HG03469 (cell line): ENCODE data around the gene EXTL1.

ENCODE experiments used
- ATAC-seq: cut with Tn5 transposase; IDR thresholded peaks from one replicate; pipeline ENCODE4 v1.9.1; 2021; ENCODE audit warnings: mild to moderate bottlenecking, moderate library complexity, moderate number of reproducible peaks; ENCODE audit not compliant: unreplicated experiment

Gene EXTL1

DNA sequence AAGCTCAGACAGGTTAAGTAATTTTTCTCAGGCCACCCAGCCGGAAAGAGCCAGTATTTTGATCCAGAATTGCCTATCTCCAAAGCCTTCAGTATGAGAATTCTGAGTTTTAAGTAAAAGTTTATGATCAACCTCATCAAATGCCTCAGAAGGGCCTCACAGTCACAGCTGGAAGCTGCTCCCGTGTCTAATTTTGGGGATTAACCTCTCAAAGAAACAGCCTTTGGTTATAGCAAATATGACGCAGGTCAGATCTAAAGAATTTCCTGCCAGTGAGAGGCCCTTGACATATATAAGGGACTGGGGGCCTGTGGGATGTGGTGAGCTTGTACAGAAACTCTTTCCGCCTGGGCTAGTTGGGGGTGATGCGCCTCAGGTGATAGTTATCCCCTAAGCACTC lies 2.3 kb downstream of the EXTL1 start:
- ATAC-seq: no peak

DNA sequence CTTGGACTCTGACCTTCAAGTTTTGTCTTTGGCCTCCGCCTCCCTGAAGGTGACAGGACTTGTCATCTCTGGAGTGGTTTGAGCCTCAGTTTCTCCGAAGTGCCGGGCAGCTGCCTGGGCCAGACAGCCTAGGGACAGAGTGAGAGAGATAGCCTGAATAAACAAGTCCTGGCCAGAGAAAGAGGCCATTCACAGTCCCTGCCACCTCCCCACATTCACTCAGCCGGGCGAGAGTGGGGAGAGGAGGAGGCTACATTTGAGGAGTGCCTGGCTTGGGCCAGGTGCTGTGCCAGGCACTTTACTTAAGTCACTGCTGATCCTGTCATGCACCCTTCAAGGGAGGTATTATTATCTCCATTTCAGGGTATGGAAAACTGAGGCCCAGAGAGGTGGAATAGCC lies 3.5 kb downstream of the EXTL1 start:
- no peak for ATAC-seq

DNA sequence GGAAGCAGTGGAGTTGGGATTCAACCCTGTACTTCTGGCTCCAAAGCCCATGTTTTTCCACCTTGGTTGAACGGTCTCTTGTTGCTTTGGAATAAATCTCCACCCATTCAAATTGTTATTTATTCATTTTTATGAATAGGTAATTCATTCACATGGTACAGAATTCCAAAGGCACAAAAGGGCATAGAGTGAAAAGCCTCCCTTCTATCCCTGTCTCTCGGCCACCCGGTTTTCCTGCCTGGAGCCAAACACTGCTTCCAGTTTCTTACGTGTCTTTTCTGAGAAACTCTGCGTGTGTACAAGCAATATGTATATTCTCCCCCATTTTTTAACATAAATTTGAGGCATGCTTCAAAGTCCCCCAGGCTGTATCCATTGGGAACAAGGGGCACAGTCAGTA lies 3.9 kb downstream of the EXTL1 start:
- no peak for ATAC-seq

DNA sequence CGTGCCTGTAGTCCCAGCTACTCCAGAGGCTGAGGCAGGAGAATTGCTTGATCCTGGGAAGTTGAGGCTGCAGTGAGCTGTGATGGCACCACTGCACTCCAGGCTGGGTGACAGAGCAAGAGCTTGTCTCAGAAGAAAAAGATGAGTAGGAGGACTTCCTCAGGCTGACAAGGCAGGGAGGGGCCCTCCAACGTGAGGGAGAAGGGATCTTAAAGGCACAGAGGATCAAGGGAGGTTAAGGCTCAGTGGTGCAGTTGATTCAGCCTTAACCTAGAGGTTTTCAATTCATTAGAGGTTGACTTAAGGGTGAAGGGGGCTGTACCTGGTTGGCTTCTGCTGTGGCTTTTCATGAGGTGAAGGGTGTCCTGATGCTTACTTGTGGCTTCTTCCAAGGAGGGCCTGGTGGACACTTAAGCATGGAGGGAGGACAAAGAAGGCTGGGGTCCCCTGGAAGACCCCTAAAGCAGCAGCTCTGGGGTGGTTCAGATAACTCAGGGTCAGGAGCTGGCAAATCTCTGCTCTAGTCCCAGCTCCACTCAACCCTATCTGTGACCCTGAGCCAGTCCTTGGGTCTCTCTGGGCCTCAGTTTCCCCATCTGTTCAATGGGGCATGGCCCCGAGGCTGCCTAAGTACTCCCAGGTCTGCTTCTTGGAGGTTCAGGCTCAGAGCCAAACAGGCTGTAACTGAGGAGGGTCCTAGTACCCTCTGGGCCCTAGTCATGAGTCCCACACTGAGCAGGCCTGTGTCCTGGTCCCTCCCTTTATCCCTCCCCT lies 6.3 kb downstream of the EXTL1 start:
- no peak for ATAC-seq

DNA sequence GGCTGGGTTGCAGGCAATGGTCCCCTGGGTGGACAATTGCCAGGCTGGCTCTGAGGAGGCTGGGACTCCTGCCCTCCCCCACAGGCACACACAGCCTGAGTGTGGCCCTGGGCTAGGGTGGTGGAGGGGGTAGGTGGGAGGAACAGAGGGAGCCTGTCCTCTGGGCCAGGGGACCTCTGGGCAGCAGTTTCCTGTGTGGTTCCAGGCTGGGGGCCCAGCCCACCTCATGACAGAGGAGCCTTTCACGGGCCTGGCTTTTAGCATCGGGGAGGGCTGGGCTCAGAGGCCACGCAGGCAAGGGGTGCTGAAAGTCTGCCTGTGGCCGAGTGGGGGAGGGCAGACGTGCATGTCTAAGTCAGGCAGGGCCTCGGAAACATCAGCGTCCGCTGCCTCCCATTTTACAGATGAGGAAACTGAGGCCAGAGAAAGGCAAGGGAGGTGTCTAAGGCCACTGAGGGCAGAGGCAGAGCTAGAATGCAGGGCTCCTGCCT lies 7.0 kb downstream of the EXTL1 start:
- no peak for ATAC-seq

DNA sequence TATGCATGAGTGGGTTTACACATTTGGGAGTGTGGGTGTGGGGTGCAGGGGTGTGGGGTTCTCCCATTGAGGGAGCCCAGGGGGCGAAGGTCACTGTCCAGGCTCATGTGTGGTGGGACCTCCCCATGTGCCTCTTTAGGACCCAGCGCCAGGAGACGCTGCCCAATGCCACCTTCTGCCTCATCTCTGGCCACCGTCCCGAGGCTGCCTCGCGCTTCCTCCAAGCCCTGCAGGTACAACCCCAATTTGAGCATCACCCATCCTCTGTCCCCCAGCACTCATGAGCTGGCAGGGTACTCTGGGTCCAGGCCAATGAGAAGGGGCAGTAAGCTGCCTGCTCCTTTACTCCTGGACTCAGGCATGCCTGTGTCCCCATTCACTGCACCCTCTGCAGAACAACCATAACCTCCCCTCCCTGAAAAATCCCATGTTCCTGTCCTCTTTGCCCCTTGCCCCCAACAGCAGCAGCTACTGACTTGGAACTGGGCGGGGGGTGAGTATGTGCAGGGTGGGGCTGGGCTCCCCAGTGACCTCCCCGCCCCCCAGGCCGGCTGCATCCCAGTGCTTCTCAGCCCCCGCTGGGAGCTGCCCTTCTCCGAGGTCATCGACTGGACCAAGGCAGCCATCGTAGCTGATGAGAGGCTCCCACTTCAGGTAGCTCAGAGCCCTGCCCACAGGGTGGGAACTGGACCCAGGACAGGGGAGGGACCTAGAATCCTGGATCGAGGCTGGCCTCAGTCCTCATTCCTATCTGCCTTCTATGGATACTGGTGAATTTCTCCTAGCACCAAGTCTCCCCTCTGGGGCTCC lies 7.7 kb downstream of the EXTL1 start:
- no peak for ATAC-seq

DNA sequence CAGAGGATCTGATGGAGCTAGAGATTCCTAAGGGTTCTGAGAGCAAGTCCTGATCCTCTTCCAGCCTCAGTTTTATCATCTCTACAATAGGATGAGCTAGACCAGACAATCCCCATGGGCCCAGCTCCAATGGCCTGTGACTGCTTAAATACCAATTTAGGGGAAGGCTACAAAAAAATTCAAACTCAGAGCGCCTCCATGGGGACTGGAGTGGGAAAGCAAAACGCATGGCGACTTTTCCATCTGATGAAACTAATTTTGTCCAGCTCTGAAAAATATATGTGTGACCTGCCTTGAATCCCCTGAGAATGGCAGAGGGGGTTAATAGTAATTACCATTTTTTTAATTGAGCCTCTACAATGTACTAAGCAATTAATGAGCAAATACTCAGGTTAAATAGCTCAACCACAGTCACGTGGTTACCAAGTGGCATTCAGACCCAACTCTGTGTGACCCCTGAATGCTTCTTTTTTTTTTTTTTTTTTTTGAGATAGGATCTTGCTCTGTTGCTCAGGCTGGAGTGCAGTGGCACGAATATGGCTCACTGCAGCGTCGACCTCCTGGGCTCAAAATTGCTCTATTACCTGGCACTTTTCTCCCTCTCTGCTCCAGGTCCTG lies 8.4 kb downstream of the EXTL1 start:
- no peak for ATAC-seq

DNA sequence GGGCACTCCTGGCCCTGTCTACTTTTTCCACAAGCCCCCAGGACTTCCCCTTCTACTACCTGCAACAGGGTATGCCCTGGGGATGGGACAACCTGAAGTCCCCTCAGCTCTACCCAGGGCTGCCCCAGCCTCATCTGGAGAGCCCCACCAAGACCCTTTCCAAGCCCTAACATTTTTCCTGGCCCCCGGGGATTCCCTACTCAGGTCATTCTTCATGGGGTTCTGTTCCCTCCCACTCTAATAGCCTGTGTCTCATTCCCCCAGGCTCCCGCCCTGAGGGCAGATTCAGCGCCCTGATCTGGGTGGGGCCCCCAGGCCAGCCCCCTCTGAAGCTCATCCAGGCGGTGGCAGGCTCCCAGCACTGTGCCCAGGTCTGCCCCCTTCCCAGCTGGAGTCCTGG lies 9.6 kb downstream of the EXTL1 start:
- no peak for ATAC-seq

DNA sequence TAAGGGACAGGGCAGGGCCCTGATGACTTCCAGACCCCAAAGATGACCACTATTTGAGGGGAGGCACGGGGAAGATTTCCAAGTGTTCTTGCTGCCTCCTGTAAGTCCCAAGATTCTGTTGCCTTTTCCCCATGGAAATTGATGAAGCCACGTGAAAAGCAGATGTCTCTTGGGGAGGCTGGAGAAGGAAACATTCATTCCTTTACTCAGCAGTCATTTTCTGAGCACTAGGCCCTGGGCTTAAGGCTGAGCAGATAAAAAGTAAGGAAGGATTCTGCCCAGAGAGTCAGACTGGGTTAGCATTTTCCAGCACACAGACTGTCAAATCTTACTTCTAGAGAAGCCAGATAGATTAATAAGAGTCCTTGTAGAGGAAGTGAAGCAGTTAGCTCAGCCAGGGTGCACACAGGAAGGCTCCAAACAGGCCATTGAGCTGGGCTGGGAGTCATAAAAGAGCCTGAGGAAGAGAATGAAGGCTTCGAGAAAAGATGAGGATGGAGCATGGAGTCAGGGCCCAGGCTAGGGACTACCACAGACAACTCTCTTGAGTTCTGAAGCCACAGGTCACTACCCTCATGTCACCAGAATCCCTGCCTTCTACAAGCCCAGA lies 10.1 kb downstream of the EXTL1 start:
- ATAC-seq: no peak

DNA sequence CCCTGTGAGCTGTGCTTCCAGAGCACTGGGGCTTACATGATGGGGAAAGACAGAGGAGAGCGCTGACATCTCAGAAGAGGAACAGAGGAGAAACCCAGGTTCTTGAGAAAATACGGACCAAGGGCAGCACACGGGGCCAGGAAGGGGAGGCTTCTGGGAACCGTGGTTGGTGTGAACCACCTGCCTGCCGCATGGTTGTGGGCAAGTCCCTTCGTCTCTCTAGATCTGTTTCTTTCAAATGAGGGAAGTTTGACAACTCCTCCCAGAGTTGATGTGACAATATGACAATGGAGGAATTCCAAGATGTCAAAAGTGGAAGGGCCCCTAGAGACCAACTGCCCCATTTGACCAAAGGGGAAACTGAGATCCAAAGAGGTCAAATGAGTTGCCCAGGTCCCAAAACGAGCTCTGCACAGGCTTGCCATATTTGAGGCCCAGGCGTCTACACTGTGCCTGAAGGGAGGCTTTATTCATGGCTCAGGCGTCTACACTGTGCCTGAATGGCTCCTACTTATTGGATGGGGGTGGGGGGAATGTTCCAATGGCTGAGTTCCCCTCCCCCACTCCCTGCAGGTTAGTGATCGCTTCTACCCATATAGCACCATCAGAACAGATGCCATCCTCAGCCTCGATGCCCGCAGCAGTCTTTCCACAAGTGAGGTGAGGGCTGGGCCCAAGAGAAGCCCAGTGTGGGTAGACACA lies 11.2 kb downstream of the EXTL1 start:
- ATAC-seq: no peak

DNA sequence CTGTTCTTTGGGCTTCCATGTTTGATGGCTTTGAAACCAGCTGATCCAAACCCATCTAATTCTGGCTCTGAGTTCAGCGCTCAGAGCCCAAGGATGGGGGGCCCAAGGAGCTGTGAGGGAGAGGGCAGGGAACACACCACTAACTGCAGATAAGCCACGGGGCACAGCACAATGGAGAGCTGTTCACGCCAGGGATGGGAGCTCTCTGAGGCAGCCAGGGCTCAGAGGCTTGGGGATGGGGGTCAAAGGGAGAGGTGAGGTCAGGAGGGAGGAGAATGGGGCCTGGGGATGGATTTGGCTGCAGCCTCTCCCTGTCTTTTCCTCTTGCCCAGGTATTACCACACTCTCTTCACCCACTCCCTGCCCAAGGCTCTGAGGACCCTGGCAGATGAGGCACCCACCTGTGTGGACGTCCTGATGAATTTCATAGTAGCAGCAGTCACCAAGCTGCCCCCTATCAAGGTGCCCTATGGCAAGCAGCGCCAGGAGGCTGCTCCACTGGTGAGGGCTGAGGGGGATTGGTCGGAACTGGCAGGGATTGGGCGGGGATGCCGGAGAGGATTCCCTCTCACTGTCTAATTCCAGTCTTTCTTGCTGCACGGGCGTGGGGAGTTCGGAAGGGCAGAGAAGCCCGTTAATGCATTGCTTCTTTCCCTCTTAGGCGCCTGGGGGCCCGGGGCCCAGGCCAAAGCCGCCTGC lies 13.1 kb downstream of the EXTL1 start:
- ATAC-seq: no peak

DNA sequence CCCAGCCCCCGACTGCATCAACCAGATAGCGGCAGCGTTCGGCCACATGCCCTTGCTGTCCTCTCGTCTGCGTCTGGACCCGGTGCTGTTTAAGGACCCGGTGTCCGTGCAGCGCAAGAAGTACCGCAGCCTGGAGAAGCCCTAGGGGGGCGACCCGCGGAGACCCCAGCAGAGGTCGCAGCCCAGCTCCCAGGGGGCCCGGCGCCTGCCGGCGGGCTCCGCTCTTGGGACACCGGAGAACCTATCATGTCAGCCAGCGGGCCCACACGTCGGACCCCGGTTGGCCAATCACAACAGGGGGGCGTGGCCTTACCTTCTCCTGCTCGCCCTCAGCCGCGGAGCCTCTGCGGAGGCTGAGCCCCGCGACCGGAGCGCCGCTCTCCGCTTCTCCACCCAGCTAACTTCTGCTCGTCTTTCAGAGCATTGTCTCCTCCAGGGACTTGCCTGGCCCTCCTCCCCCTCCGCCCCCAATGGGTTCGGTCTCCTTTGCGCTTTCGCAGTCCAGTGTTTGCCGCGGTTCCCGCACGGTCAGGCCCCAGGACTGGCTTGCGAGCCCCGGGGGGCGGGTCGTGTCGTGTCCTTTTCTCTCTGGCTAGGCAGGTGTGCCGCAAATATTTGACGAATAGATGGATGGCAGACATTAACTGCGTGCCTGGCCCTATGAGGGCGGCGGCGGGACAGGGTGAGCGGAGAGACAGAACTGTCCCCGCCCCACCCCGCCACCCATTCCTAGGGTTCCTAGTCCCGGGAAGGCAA lies 13.8 kb downstream of the EXTL1 start:
- ATAC-seq: no peak

DNA sequence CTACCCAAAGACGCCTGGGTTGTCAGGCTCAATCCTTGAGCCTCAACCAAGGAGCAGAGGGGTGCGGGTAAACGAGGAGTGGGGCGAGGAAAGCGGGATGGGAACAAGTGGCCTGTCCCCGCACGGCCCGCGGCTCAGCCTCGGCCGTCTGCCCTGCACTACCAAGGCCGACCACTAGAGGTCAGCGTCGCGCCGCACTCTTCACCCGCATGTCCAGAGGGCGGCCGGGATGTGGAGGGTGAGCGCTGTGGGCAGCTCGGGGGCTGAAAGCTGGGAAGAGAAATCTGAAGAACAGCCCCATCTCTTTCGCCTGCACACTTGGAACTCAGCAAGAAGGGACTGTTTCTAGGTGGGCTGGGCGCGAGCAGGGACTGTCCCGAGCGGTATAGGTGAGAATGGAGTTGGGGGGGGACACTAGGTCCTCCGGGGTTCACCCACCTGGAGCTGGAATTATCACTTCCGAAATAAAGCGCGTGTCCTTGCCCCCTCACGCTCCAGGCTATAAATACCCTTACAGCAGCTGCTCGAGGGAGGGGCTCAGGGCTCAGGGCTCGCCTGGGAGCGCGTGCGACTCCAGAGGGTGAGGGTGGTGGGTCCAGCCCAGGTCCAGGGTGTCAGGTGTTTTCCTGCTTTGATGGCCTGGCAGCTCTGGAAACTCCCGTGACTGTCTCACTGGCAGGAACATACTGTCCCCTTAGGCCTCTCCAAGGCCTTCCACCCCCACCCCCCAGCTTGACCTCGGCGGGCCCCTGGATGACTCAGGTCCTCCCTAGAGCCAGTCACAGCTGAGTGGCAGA lies 14.6 kb downstream of the EXTL1 start:
- ATAC-seq: peak; percentile 53

DNA sequence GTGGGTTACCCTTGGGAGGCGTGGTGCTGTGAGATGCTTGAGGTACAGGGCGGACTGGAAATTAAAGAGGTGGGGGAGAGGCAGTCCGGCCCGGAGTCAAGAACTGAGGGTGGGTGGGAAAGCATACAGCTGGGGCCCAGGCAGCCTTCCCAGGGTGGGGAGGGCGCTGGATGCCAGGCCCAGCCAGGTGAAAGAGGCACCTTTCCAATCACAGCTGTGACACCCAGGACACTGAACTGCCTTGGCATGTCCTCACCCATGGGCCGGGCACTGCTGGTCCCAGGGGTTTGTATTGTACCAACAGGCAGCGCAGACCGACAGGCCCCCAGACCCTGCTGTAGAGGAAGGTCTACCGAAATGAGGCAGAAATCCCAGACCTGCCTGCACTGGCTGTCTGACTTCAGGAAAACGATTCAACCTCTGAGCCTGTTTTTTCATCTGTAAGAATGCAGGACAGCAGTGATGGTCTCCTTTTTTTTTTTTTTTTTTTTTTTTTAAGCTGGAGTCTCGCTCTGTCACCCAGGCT lies 15.2 kb downstream of the EXTL1 start:
- no peak for ATAC-seq

DNA sequence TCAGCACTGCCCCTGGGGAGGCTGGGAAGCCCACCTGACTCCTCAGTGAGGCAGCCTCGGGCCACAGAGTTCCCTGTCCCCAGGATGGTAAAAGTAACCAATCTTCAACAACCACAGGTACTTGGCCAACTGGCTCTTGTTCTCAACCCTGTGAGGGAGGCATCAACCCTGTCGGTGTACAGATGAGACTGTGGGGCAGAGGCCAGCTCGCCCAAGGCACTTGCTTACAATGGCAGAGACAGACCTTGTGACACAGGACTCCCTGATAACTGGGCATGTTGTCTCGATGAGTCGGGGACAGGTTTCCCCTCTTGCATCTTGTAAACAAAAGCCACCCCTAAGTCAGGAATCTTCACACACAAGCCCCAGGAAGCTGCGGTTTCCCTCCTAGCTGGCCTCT lies 16.3 kb downstream of the EXTL1 start:
- ATAC-seq: no peak

DNA sequence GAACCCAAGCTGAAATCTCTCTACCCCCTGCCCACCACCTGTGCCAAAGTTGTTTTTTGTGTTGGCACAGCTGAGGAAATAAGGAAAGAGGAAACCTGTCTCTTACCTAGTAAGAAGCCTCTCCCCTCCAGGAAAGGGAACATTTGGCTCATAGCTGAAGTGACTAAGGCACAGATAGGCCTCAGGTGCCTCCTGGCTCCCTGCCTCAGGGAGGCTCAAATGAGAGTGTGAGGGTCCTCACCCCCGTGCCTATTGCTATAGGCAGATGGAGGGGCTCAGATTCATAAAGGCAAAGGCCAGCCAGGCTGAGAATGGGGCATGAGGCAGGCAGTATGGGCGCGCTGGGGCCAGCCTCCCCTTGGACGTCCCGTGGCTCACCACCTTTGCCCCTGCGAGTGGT lies 16.9 kb downstream of the EXTL1 start:
- ATAC-seq: no peak

DNA sequence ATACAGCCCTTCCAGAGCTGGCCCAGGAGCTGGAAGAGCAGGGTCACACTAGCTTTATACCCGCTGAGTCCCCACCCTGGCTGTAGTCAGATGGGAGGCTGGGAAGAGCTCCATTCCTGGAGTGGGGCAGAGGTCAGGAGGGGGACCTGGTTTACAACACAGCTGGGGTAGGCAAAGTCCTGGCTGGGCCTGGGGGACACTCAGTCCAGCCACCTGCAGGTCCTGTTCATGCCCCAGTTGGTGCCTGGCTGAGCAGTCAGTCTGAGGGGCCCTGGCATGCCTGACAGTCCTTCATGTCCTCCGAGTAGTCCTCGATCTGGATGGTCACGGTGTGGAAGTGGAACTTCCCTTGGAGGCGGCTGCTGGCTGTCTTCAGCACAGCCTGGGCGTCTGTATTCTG lies 17.3 kb downstream of the EXTL1 start:
- ATAC-seq: no peak

DNA sequence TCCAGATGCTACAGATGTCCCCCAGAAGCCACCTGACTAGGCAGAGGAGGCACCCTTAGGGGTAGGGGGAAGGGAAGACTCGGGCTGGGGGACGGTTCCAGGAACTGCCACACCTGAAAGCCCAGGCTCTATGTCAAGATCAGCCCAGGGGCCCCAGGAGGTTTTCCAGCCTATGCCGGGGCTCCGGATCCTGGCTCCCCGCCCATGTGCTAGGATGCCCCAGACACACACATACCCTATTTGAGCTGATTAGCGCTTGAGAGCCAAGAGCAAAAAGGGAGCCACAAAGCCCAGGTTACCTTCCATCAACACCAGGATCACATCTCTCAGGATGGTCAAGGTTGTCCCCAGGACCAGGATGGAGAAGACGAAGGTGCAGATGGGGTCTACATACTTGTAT lies 19.8 kb downstream of the EXTL1 start:
- no peak for ATAC-seq
